ENCODE data around the gene SCCPDH. TPM values are rescaled to one million over a fixed set of nuclear protein-coding genes. Genes with fewer than 3 reads are reported as not detected.

Gene SCCPDH
- total RNA-seq, 4 donors from 2014 or later: 0.95 to 8.2 (median 3.8) TPM

GRCh38 chr1:246780264-246780663 lies 56.1 kb downstream of the SCCPDH start:
- H3K4me1 ChIP-seq: peaks cover 0 to 5% (median 0%) of the 10 kb centered on the region in 3 donors
- WGBS, 2 donors: 89 to 97% methylated on average over 8 to 9 of the region's 9 CpGs
- TF ChIP-seq POLR2A (IDR thresholded peaks at IDR 0.05): no peak
- TF ChIP-seq CTCF (IDR thresholded peaks at IDR 0.05): no peak
- peaks cover 0 to 26% (median 0%) of the 10 kb centered on the region in 3 donors for H3K36me3 ChIP-seq
- H3K4me3 ChIP-seq: no peak overlapping the region
- intact Hi-C loops (cut with DNase I): no loop called here
- no peak overlapping the region for H3K27ac ChIP-seq
- H3K9me3 ChIP-seq: no peaks in the 10 kb centered on the region
- H3K27me3 ChIP-seq: no peaks in the 10 kb centered on the region
- no peak for DNase-seq

GRCh38 chr1:246781212-246781611 lies 57.0 kb downstream of the SCCPDH start:
- Histone ChIP-seq H3K4me1 (peaks cover 0 to 5% (median 0%) of the 10 kb centered on the region in 3 donors), H3K27ac (no peak overlapping the region), H3K4me3 (no peak overlapping the region), H3K27me3 (no peaks in the 10 kb centered on the region), H3K9me3 (no peaks in the 10 kb centered on the region), H3K36me3 (peaks cover 0 to 18% (median 0%) of the 10 kb centered on the region in 3 donors)
- no peak for TF ChIP-seq CTCF (IDR thresholded peaks at IDR 0.05)
- no peak for TF ChIP-seq POLR2A (IDR thresholded peaks at IDR 0.05)
- intact Hi-C loops (cut with DNase I): no loop called here
- DNase-seq: no peak
- 89 to 98% methylated on average over 3 to 5 of the region's 7 CpGs for WGBS, 2 donors

GRCh38 chr1:246782120-246782900 lies 58.1 kb downstream of the SCCPDH start:
- Histone ChIP-seq H3K9me3 (no peaks in the 10 kb centered on the region), H3K36me3 (peaks cover 0 to 9% (median 0%) of the 10 kb centered on the region in 3 donors), H3K27me3 (no peaks in the 10 kb centered on the region), H3K4me1 (peaks cover 0 to 5% (median 0%) of the 10 kb centered on the region in 3 donors), H3K4me3 (no peak overlapping the region), H3K27ac (peak overlapping the region in 1 of 4 donors; percentile 23)
- intact Hi-C loops (cut with DNase I): no loop called here
- no peak for TF ChIP-seq POLR2A (IDR thresholded peaks at IDR 0.05)
- TF ChIP-seq CTCF (IDR thresholded peaks at IDR 0.05): no peak
- 34 to 35% methylated on average over 11 to 15 of the region's 16 CpGs for WGBS, 2 donors
- DNase-seq: no peak

GRCh38 chr1:246784621-246785493 lies 60.6 kb downstream of the SCCPDH start:
- TF ChIP-seq POLR2A (IDR thresholded peaks at IDR 0.05) (no peak), CTCF (IDR thresholded peaks at IDR 0.05) (no peak)
- intact Hi-C loops (cut with DNase I): no loop called here
- WGBS, 2 donors: 49 to 52% methylated on average over 12 to 13 of the region's 19 CpGs
- no peaks in the 10 kb centered on the region for H3K9me3 ChIP-seq
- H3K36me3 ChIP-seq: no peaks in the 10 kb centered on the region
- peaks cover 0 to 13% (median 0%) of the 10 kb centered on the region in 4 donors for H3K27me3 ChIP-seq
- no peak overlapping the region for H3K27ac ChIP-seq
- no peak for DNase-seq
- H3K4me3 ChIP-seq: peak overlapping the region in 1 of 4 donors; percentile 44
- H3K4me1 ChIP-seq: peaks cover 5 to 17% (median 6%) of the 10 kb centered on the region in 3 donors
